Adrenal gland (tissue), 12 donors: ENCODE measurements around the gene PPP2R5C. TPM values are rescaled to one million over a fixed set of nuclear protein-coding genes. Genes with fewer than 3 reads are reported as not detected.

Experiments
- DNase-seq, 7 donors: peaks; one replicate each; pipeline ENCODE4 v3.0.0-alpha.2; 2019 to 2020
- H3K27ac ChIP-seq, 5 donors: fragments of 200-600 bp; sonication (generic) in 4 of 5; 1 replicate in 3 of 5; 2 replicates in 2 of 5; pipeline versions ENCODE4 v1.5.1 to v1.8.0; 2016 to 2020; ENCODE audit warnings: mild to moderate bottlenecking in 1 of 5
- H3K27me3 ChIP-seq: fragments of 200-600 bp; 2 replicates; pipeline ENCODE4 v1.8.0; 2021
- H3K36me3 ChIP-seq, 2 donors: fragments of 200-600 bp; replicated peaks in 1 of 2; 1 replicate in 1 of 2; 2 replicates in 1 of 2; pipeline versions ENCODE4 v1.5.1 to v1.8.0; 2018 to 2022
- H3K4me1 ChIP-seq, 2 donors: fragments of 200-600 bp; replicated peaks in 1 of 2; 1 replicate in 1 of 2; 2 replicates in 1 of 2; pipeline versions ENCODE4 v1.5.1 to v1.8.0; 2018 to 2021
- H3K4me3 ChIP-seq, 4 donors: fragments of 200-600 bp; sonication (generic) in 3 of 4; one replicate each; pipeline ENCODE4 v1.5.1; 2016 to 2018
- H3K9me3 ChIP-seq, 3 donors: fragments of 200-600 bp; sonication (generic) in 1 of 3; replicated peaks in 1 of 3; 1 replicate in 2 of 3; 2 replicates in 1 of 3; pipeline versions ENCODE4 v1.5.1 to v1.8.0; 2016 to 2021
- CTCF ChIP-seq, 6 experiments: fragments of 450-650 bp in 4 of 6; fragments of 200-600 bp in 2 of 6; sonication (generic) in 1 of 6; IDR thresholded peaks; 1 replicate in 5 of 6; 2 replicates in 1 of 6; pipeline versions ENCODE4 v1.5.1 to v1.8.0; 2016 to 2021; ENCODE audit warnings: antibody characterized with exemption in 6 of 6, mild to moderate bottlenecking in 2 of 6, moderate library complexity in 1 of 6
- POLR2A ChIP-seq, 2 donors: fragments of 450-650 bp; IDR thresholded peaks; one replicate each; pipeline ENCODE4 v1.6.1; 2017; ENCODE audit warnings: antibody characterized with exemption in 2 of 2, mild to moderate bottlenecking in 2 of 2, moderate library complexity in 1 of 2
- WGBS, 4 donors: extraction: QIAGEN DNeasy Blood & Tissue Kit in 2 of 4; methylation state at CpG; one replicate each; pipeline versions ENCODE4 v1.1.5 to v1.1.7; 2013 to 2017; 5-methylcytosine and 5-hydroxymethylcytosine counted together
- intact Hi-C, 2 donors: fragments of 100-400 bp; cut with DNase I; formaldehyde crosslinking; loops; one replicate each; pipeline versions ENCODE4 v1.14.1 to v1.15.0; 2022 to 2023
- polyA plus RNA-seq, 3 donors: library from polyadenylated mRNA; stranded (reverse); fragments of 200-250 nt in 2 of 3; fragments of 350-450 nt in 1 of 3; fragmentation: Illumina TruSeq in 1 of 3; extraction: RNeasy Lipid Tissue Mini Kit (QIAGEN cat#74804) in 1 of 3; gene quantifications; one replicate each; pipeline ENCODE4 v1.2.3, GENCODE V29; 2013 to 2014
- total RNA-seq, 9 donors: library from RNA; depleted of rRNA in 4 of 9; stranded (reverse); fragments of >200 nt in 4 of 9; fragments of 120-200 nt in 1 of 9; fragmentation: NEBNext Ultra II Directional in 1 of 9; extraction: Animal tissue kit (Norgen Biotek cat#: 25700) in 1 of 9; gene quantifications; one replicate each; pipeline versions ENCODE4 v1.1.0 to v1.2.4, GENCODE V29; 2013 to 2023
- donor health status: healthy with polysubstance abuse.
- donor health status: Bipolar disorder and iron deficiency.
- donor health status: DM: yes; HTN: yes; CAD: no.
- donor health status: DM: no; HTN: no; CAD: no.
- donor health status: DM: no; HTN: no; CAD: no.
- donor health status: DM: yes; HTN: yes; CAD: no.

PPP2R5C gene
- total and polyA plus RNA-seq, 12 donors, result 66.5 to 216 (median 134) TPM

GRCh38 chr14:101713621-101714349, 47.7 kb upstream of the PPP2R5C start:
- DNase-seq, result peak in 1 of 7 donors; percentile 43
- H3K9me3 ChIP-seq, result no peaks in the 10 kb centered on the region
- H3K27ac ChIP-seq, result no peak overlapping the region
- H3K36me3 ChIP-seq, result no peaks in the 10 kb centered on the region
- H3K4me1 ChIP-seq, result no peaks in the 10 kb centered on the region
- no peaks in the 10 kb centered on the region for H3K27me3 ChIP-seq
- intact Hi-C loops, result no loop called here
- 86 to 95% (median 88%) methylated on average over 3 to 7 of the region's 7 CpGs for WGBS, 4 donors
- no peak overlapping the region for H3K4me3 ChIP-seq
- TF ChIP-seq CTCF (IDR thresholded peaks at IDR 0.05) (no peak), POLR2A (IDR thresholded peaks at IDR 0.05) (no peak)

GRCh38 chr14:101714394-101714793, 47.1 kb upstream of the PPP2R5C start:
- Histone ChIP-seq H3K4me1 (no peaks in the 10 kb centered on the region), H3K9me3 (no peaks in the 10 kb centered on the region), H3K36me3 (no peaks in the 10 kb centered on the region), H3K27ac (no peak overlapping the region), H3K27me3 (no peaks in the 10 kb centered on the region), H3K4me3 (no peak overlapping the region)
- TF ChIP-seq POLR2A (IDR thresholded peaks at IDR 0.05) (no peak), CTCF (IDR thresholded peaks at IDR 0.05) (no peak)
- no peak for DNase-seq
- intact Hi-C loops, result no loop called here
- WGBS, 4 donors, result 73 to 87% (median 83%) methylated on average over 3 of the region's 3 CpGs

- H3K36me3 ChIP-seq, result no peaks in the 10 kb centered on the region
- no peak overlapping the region for H3K27ac ChIP-seq
- 88 to 92% (median 91%) methylated on average over 12 to 14 of the region's 14 CpGs for WGBS, 4 donors
- TF ChIP-seq CTCF (IDR thresholded peaks at IDR 0.05) (no peak), POLR2A (IDR thresholded peaks at IDR 0.05) (no peak)
- H3K9me3 ChIP-seq, result no peaks in the 10 kb centered on the region
- intact Hi-C loops, result no loop called here
- H3K4me1 ChIP-seq, result no peaks in the 10 kb centered on the region
- no peak overlapping the region for H3K4me3 ChIP-seq
- no peaks in the 10 kb centered on the region for H3K27me3 ChIP-seq
- peak in 1 of 7 donors; percentile 41 for DNase-seq
Observed at GRCh38 chr14:101715210-101716076, 46.1 kb upstream of the PPP2R5C start.
